ENCODE data around the gene VMP1. TPM values are rescaled to one million over a fixed set of nuclear protein-coding genes. Genes with fewer than 3 reads are reported as not detected.

Gene VMP1
- total RNA-seq, 1 experiment from 2014 or later = 72.8 TPM

- TF ChIP-seq ZNF423 (CRISPR knock-in tag; IDR thresholded peaks at IDR 0.05) (no peak), CREM (CRISPR knock-in tag; IDR thresholded peaks at IDR 0.05) (no peak)
Measured at GRCh38 chr17:59707971-59708430, 547 bp downstream of the VMP1 start (continued).

GRCh38 chr17:59711936-59712335, 4.5 kb downstream of the VMP1 start:
- ChIA-PET POLR2A (no interaction called here), CTCF (interaction anchor here (1.0 kb wide), 1 partner anchor 325 kb away, joined by 3 read pairs; no protein-coding TSS in a partner anchor)
- H3K4me1 Mint-ChIP-seq = peaks cover 8% of the 10 kb centered on the region
- TF ChIP-seq TEAD1 (CRISPR knock-in tag; IDR thresholded peaks at IDR 0.05) (no peak), TEAD4 (CRISPR knock-in tag; IDR thresholded peaks at IDR 0.05) (no peak)
- TF ChIP-seq, protein P1, sequence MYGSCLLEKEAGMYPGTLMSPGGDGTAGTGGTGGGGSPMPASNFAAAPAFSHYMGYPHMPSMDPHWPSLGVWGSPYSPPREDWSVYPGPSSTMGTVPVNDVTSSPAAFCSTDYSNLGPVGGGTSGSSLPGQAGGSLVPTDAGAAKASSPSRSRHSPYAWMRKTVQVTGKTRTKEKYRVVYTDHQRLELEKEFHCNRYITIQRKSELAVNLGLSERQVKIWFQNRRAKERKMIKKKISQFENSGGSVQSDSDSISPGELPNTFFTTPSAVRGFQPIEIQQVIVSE (CRISPR knock-in tag; IDR thresholded peaks at IDR 0.05; ENCODE audit: borderline replicate concordance) = no peak
- no peak overlapping the region for H3K4me3 Mint-ChIP-seq
- DNase-seq (ENCODE audit: low spot score) (no peak), ATAC-seq (no peak)
- H3K27ac Mint-ChIP-seq = no peak overlapping the region
- H3K36me3 Mint-ChIP-seq = 0 out of 2 replicates have a peak, but pooled peaks cover 1% of the 10 kb centered on the region
- no peaks in the 10 kb centered on the region for H3K9me3 Mint-ChIP-seq
- H3K27me3 Mint-ChIP-seq (ENCODE audit: low read depth) = no peaks in the 10 kb centered on the region

DNA sequence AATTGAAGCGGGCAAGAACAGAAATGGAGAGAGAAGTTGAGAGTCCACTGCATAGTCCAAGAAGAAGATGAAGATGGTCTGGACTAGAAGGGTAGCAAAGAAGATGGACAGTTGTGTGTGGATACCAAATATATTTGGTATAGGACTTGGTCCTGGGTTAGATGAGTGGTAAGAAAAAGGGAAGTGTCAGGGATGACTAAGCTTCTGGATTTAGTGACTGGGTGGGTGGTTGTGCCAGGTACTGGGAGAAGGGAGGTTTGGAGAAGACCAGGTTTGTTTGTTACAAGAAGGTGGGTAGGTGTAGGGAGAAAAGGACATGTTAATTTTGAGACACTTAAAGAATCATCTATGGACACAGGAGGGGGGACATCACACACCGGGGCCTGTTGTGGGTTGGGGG, 5.4 kb downstream of the VMP1 start:
- H3K27ac Mint-ChIP-seq = peak overlapping the region; percentile 2; the same call in 1 of the 2 replicates
- H3K4me1 Mint-ChIP-seq = peaks cover 8% of the 10 kb centered on the region
- no peaks in the 10 kb centered on the region for H3K9me3 Mint-ChIP-seq
- H3K27me3 Mint-ChIP-seq (ENCODE audit: low read depth) = no peaks in the 10 kb centered on the region
- no peak for DNase-seq (ENCODE audit: low spot score)
- no peak for ATAC-seq
- TF ChIP-seq, protein P2, sequence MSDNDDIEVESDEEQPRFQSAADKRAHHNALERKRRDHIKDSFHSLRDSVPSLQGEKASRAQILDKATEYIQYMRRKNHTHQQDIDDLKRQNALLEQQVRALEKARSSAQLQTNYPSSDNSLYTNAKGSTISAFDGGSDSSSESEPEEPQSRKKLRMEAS (CRISPR knock-in tag; IDR thresholded peaks at IDR 0.05) = no peak
- TF ChIP-seq TCF7 (CRISPR knock-in tag; IDR thresholded peaks at IDR 0.05; ENCODE audit: low read depth) (no peak), CREB1 (CRISPR knock-in tag; IDR thresholded peaks at IDR 0.05) (no peak), HMGA2 (CRISPR knock-in tag; IDR thresholded peaks at IDR 0.05) (no peak), PRRX2 (CRISPR knock-in tag; IDR thresholded peaks at IDR 0.05) (no peak), ZNF138 (CRISPR knock-in tag; conservative IDR thresholded peaks at IDR 0.05) (no peak), MXD4 (CRISPR knock-in tag; IDR thresholded peaks at IDR 0.05; ENCODE audit: borderline replicate concordance) (no peak), ZNF232 (CRISPR knock-in tag; IDR thresholded peaks at IDR 0.05) (no peak), FOXK1 (CRISPR knock-in tag; IDR thresholded peaks at IDR 0.05) (no peak), ZBTB21 (CRISPR knock-in tag; IDR thresholded peaks at IDR 0.05; ENCODE audit: borderline replicate concordance) (no peak)
- no peak overlapping the region for H3K4me3 Mint-ChIP-seq
- no peaks in the 10 kb centered on the region for H3K36me3 Mint-ChIP-seq
- POLR2A ChIA-PET = interaction anchor here (0.5 kb wide), 1 partner anchor 206 kb away, joined by 3 read pairs; no protein-coding TSS in a partner anchor
- CTCF ChIA-PET = no interaction called here

DNA sequence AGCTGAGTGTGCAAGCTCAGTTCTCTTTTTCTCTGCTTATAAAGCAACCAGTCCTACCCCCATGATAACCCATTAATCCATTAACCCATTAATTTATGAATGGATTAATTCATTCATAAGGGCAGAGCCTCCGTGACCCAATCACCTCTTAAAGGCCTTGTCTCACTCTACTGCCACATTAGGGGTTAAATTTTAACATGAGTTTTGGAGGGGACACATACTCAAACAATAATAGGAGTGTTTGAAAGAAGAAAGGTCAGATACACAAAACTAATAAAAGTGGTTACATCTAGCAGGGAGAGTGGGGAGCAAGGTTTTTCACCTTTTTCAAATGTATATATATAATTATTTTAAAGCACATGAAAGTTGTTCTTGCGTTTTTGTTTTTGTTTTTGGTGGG, 6.8 kb downstream of the VMP1 start:
- Mint-ChIP-seq H3K4me3 (no peak overlapping the region), H3K36me3 (no peaks in the 10 kb centered on the region), H3K4me1 (peaks cover 1% of the 10 kb centered on the region), H3K27ac (no peak overlapping the region), H3K27me3 (ENCODE audit: low read depth) (no peaks in the 10 kb centered on the region), H3K9me3 (no peaks in the 10 kb centered on the region)
- DNase-seq (ENCODE audit: low spot score) (no peak), ATAC-seq (no peak)
- ChIA-PET CTCF (no interaction called here), POLR2A (interaction anchor here (0.7 kb wide), 1 partner anchor 37 kb away, joined by 6 read pairs; no protein-coding TSS in a partner anchor)
- TF ChIP-seq CREB1 (CRISPR knock-in tag; IDR thresholded peaks at IDR 0.05) (no peak), ETV6 (CRISPR knock-in tag; IDR thresholded peaks at IDR 0.05) (no peak), NFATC4 (CRISPR knock-in tag; IDR thresholded peaks at IDR 0.05) (no peak), PRDM15 (CRISPR knock-in tag; IDR thresholded peaks at IDR 0.05) (no peak), ZNF425 (CRISPR knock-in tag; conservative IDR thresholded peaks at IDR 0.05) (no peak), JUN (CRISPR knock-in tag; IDR thresholded peaks at IDR 0.05) (no peak), KAT7 (CRISPR knock-in tag; IDR thresholded peaks at IDR 0.05; ENCODE audit: borderline replicate concordance) (no peak)
- TF ChIP-seq, protein P3, sequence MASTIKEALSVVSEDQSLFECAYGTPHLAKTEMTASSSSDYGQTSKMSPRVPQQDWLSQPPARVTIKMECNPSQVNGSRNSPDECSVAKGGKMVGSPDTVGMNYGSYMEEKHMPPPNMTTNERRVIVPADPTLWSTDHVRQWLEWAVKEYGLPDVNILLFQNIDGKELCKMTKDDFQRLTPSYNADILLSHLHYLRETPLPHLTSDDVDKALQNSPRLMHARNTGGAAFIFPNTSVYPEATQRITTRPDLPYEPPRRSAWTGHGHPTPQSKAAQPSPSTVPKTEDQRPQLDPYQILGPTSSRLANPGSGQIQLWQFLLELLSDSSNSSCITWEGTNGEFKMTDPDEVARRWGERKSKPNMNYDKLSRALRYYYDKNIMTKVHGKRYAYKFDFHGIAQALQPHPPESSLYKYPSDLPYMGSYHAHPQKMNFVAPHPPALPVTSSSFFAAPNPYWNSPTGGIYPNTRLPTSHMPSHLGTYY (CRISPR knock-in tag; IDR thresholded peaks at IDR 0.05) = no peak
- TF ChIP-seq, protein P4, sequence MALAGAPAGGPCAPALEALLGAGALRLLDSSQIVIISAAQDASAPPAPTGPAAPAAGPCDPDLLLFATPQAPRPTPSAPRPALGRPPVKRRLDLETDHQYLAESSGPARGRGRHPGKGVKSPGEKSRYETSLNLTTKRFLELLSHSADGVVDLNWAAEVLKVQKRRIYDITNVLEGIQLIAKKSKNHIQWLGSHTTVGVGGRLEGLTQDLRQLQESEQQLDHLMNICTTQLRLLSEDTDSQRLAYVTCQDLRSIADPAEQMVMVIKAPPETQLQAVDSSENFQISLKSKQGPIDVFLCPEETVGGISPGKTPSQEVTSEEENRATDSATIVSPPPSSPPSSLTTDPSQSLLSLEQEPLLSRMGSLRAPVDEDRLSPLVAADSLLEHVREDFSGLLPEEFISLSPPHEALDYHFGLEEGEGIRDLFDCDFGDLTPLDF (CRISPR knock-in tag; IDR thresholded peaks at IDR 0.05) = no peak
- TF ChIP-seq, protein P2 (CRISPR knock-in tag; IDR thresholded peaks at IDR 0.05) = no peak

Measured in WTC11 (cell line).